ENCODE measurements around the gene FAM185A. TPM values are rescaled to one million over a fixed set of nuclear protein-coding genes. Genes with fewer than 3 reads are reported as not detected.

The FAM185A gene
- total RNA-seq, 4 donors from 2014 or later, result 12.7 to 20.2 (median 17.4) TPM

GRCh38 chr7:102830197-102830596 lies 81.4 kb downstream of the FAM185A start:
- no peak for DNase-seq
- TF ChIP-seq POLR2A (IDR thresholded peaks at IDR 0.05), result no peak
- TF ChIP-seq CTCF (IDR thresholded peaks at IDR 0.05), result no peak
- no peak for TF ChIP-seq EP300 (IDR thresholded peaks at IDR 0.05; ENCODE audit: low read depth)
- TF ChIP-seq POLR2AphosphoS5 (IDR thresholded peaks at IDR 0.05), result no peak

GRCh38 chr7:102832674-102833073 lies 83.9 kb downstream of the FAM185A start:
- Histone ChIP-seq H3K9me3 (no peaks in the 10 kb centered on the region), H3K27ac (no peak overlapping the region), H3K4me1 (peaks cover 0 to 8% (median 2%) of the 10 kb centered on the region in 4 donors), H3K36me3 (no peaks in the 10 kb centered on the region), H3K27me3 (no peaks in the 10 kb centered on the region), H3K4me3 (no peak overlapping the region)
- no peak for DNase-seq
- in situ Hi-C loops (cut with MboI; ENCODE audit: low pct_ligation_motif_present in 1 of 4, low pct_unique_long_range_greater_than_20kb in 1 of 4, low sequenced_read_pairs in 3 of 4), result no loop called here
- intact Hi-C loops (cut with DNase I; ENCODE audit: low total_unique reads), result no loop called here
- TF ChIP-seq POLR2AphosphoS5 (IDR thresholded peaks at IDR 0.05) (no peak), EP300 (IDR thresholded peaks at IDR 0.05; ENCODE audit: low read depth) (no peak), POLR2A (IDR thresholded peaks at IDR 0.05) (no peak), CTCF (IDR thresholded peaks at IDR 0.05) (no peak)
- WGBS, 2 donors (ENCODE audit: low coverage in 1 of 2), result 78 to 80% methylated on average over 1 of the region's 1 CpG

More at GRCh38 chr7:102830197-102830596, 81.4 kb downstream of the FAM185A start:
- Histone ChIP-seq H3K9me3 (no peaks in the 10 kb centered on the region), H3K4me3 (no peak overlapping the region), H3K27ac (no peak overlapping the region), H3K36me3 (no peaks in the 10 kb centered on the region), H3K4me1 (peaks cover 0 to 8% (median 2%) of the 10 kb centered on the region in 4 donors), H3K27me3 (no peaks in the 10 kb centered on the region)
- 86% methylated on average over 2 of the region's 2 CpGs; no CpG with 5 or more reads in 1 of the 2 donors for WGBS, 2 donors (ENCODE audit: low coverage in 1 of 2)
- in situ Hi-C loops (cut with MboI; ENCODE audit: low pct_ligation_motif_present in 1 of 4, low pct_unique_long_range_greater_than_20kb in 1 of 4, low sequenced_read_pairs in 3 of 4), result no loop called here
- intact Hi-C loops (cut with DNase I; ENCODE audit: low total_unique reads), result no loop called here

GRCh38 chr7:102833343-102833742 lies 84.5 kb downstream of the FAM185A start:
- intact Hi-C loops (cut with DNase I; ENCODE audit: low total_unique reads) (no loop called here), in situ Hi-C loops (cut with MboI; ENCODE audit: low pct_ligation_motif_present in 1 of 4, low pct_unique_long_range_greater_than_20kb in 1 of 4, low sequenced_read_pairs in 3 of 4) (no loop called here)
- Histone ChIP-seq H3K9me3 (no peaks in the 10 kb centered on the region), H3K4me3 (no peak overlapping the region), H3K4me1 (peaks cover 0 to 8% (median 2%) of the 10 kb centered on the region in 4 donors), H3K36me3 (no peaks in the 10 kb centered on the region), H3K27me3 (no peaks in the 10 kb centered on the region), H3K27ac (no peak overlapping the region)
- WGBS, 2 donors (ENCODE audit: low coverage in 1 of 2), result 66 to 84% methylated on average over 2 to 5 of the region's 5 CpGs
- TF ChIP-seq POLR2AphosphoS5 (IDR thresholded peaks at IDR 0.05), result no peak
- TF ChIP-seq EP300 (IDR thresholded peaks at IDR 0.05; ENCODE audit: low read depth), result no peak
- TF ChIP-seq CTCF (IDR thresholded peaks at IDR 0.05), result no peak
- no peak for TF ChIP-seq POLR2A (IDR thresholded peaks at IDR 0.05)
- no peak for DNase-seq

GRCh38 chr7:102834466-102834865 lies 85.7 kb downstream of the FAM185A start:
- no peaks in the 10 kb centered on the region for H3K9me3 ChIP-seq
- in situ Hi-C loops (cut with MboI; ENCODE audit: low pct_ligation_motif_present in 1 of 4, low pct_unique_long_range_greater_than_20kb in 1 of 4, low sequenced_read_pairs in 3 of 4), result no loop called here
- H3K36me3 ChIP-seq, result no peaks in the 10 kb centered on the region
- TF ChIP-seq POLR2A (IDR thresholded peaks at IDR 0.05) (no peak), POLR2AphosphoS5 (IDR thresholded peaks at IDR 0.05) (no peak), EP300 (IDR thresholded peaks at IDR 0.05; ENCODE audit: low read depth) (no peak), CTCF (IDR thresholded peaks at IDR 0.05) (no peak)
- H3K27me3 ChIP-seq, result no peaks in the 10 kb centered on the region
- H3K4me3 ChIP-seq, result no peak overlapping the region
- intact Hi-C loops (cut with DNase I; ENCODE audit: low total_unique reads), result no loop called here
- H3K27ac ChIP-seq, result no peak overlapping the region
- 80 to 100% methylated on average over 1 of the region's 1 CpG for whole genome bisulfite sequencing, 2 donors (ENCODE audit: low coverage in 1 of 2)
- peaks cover 0 to 8% (median 2%) of the 10 kb centered on the region in 4 donors for H3K4me1 ChIP-seq
- DNase-seq, result no peak
